SHP77 (cell line): ENCODE data around the gene CARD10.
A peak's percentile ranks its signal among the peaks of the same experiment; 100 is the strongest.

Source experiments
- DNase-seq, 2 experiments: peaks; one replicate each; lab custom pipeline; 2025; lab: John Stamatoyannopoulos, UW

CARD10 gene

GRCh38 chr22:37503850-37504249, 15.4 kb downstream of the CARD10 start:
- no peak for DNase-seq

DNA sequence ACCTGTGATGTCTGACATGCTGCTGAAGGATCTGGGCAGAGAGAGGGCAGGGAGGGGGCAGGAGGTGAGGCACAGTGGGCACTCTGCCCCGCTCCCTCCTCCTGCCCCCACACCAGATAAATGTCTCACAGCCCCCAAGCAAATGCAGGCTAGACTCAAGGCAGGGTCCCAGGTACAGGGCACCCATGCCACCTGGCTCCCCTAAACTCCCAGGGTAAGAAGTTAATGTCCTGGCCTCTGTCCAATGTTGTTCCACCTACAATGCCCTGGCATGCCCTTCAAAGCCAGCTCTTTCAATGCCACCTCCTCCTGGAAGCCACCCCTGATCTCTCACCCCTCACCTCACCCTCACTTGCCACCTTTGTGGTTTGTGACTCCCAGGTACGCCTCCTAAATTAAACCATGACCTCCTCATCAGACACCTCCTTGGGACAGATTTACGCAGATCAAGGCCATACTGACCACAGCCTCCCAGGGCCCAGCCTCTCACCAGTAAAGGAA, 16.0 kb downstream of the CARD10 start:
- DNase-seq, result no peak

- no peak for DNase-seq
Measured at GRCh38 chr22:37502342-37503182, 16.7 kb downstream of the CARD10 start.

DNA sequence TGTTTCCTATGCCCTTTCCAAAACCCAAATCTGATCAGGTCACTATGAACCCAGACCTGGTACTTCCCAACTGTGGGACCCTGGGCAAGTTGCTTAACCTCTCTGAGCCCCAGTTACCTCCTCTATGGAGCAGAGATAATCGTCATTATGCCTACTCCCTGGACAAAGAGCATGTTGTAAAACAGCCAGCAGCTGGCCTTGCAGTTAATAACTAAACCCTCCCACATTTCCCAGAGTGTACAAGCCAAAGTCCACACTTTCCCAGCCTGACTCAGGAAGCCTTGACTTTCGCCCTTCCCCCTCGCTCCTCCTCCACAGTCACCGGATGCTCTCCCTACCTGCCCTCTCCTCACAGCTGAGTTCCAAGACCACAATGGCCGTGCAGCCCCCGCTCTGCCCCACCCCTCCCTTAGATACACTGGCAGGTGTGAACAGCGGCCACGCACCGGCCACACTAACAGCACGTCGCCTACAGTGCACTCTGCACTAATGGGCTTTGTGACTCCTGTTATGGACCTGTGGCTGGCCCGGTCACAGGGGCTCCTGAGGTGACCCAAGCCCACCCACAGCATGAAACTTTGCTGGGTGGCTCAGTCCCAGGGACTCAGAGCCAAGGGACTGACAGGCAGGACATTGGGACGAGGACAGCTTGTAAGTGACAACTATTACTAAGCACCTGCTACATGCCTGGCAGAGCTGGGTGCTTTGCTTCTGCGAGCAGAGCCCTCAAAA, 17.4 kb downstream of the CARD10 start:
- peak; percentile 31 for DNase-seq

GRCh38 chr22:37500745-37501609, 18.2 kb downstream of the CARD10 start:
- DNase-seq, result no peak

- DNase-seq, result no peak
Measured at GRCh38 chr22:37499789-37500540, 19.2 kb downstream of the CARD10 start.

GRCh38 chr22:37499027-37499707, 20.0 kb downstream of the CARD10 start:
- DNase-seq, result no peak

- DNase-seq, result peak in 1 of 2 experiments; percentile 51
Measured at GRCh38 chr22:37498289-37498909, 20.8 kb downstream of the CARD10 start.

DNA sequence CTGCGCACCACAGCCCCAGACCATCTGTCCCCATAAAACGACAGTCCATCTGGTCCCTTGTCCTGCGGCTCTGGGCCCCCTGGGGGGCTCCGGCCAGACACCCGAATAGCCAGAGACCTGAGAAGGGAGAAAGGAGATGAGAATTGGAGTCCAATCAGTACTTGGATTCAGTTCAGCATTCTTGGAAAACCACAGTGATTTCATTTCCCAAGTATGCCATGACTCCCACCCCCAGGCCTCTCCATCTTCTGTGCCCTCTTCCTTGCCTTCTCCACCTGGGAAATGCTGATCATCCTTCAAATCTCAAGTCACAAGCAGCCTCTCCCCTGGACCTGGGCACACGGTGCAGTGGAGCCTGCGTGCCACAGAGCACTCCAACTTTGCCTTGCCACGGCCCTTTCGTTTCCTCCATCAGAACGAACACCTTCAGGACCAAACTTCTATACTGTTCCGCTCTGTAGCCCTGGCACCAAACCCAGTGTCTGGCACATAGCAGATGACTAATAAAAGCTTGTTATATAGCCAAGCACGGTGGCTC, 22.1 kb downstream of the CARD10 start:
- no peak for DNase-seq

DNA sequence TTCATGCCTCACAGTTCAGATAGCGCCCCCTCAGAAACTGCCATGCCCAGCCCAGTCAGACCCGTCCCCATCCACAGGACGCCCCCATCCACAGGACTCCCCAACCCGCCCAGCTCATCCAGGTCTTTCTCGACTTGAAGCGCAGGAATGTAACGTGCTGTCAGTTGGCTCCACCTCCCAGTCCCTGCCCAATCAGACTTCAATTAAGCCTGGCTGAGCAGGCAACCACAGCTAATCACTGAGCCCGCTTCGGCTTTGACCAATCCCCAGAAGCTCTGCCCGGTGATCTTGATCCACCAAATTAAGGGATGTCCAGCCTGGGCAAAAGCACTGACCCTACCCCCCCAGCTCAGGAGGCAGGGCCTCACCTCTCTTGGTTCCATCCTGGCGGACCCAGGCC, 22.6 kb downstream of the CARD10 start:
- no peak for DNase-seq

- no peak for DNase-seq
Measured at GRCh38 chr22:37493979-37494378, 25.2 kb downstream of the CARD10 start.

GRCh38 chr22:37492428-37493344, 26.5 kb downstream of the CARD10 start:
- peak in 1 of 2 experiments; percentile 16 for DNase-seq

DNA sequence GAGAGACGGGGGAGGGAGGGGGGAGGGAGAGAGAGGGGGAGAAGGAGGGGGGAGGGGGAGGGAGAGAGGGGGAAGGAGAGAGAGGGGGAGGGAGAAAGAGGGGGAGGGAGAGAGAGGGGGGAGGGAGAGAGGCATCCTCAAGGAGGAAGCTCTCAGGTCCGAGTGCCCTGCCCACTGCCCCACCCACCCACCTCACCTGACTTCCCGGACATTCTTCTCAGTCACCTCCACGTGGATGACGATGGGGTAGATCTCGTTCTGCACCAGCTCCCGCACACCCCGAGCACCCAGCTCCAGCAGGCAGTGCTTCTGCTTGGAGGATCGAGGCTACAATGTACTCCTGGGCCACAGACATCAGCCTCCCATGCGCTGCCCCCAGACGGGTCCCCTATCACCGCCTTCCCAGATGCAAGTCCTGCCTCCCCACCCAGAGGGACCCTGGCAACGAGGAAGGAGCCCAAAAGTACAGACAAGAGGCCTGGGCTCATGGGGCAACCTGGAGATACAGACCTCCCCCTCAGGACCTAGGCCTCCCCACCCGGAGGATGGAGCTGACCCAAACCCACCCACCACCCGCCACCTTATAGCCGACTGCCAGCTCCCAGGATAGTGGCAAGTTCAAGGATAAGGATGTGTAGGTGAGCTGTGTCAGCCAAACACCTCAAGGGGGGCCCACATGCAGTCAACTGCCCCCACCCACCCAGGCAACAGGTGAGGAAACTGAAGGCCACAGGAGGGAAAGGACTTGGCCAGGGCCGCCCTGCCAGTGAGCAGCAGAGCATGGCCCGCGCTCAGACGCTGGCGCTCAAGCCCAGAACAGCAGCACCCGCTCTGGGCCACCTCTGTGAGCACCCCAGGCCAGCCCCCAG, 27.4 kb downstream of the CARD10 start:
- no peak for DNase-seq

DNA sequence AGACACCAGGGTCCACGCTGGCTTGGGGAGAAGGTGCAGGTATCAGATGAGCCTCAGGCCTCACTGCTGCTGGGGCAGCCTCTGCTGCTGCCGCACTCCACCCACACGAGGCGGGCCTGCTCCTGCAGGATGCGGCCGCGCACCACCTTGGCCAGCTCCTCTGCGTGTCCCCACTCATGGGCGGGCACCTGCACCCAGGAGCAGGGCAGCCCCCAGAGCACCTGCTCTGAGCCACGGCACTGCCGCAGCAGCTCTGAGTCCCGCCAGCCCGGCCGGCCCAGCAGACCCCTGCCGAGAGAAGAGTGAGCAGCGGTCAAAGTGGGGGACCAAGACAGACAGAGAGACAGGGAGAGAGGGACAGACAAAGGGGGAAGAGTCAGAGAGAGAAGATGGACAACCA, 28.1 kb downstream of the CARD10 start:
- no peak for DNase-seq

DNA sequence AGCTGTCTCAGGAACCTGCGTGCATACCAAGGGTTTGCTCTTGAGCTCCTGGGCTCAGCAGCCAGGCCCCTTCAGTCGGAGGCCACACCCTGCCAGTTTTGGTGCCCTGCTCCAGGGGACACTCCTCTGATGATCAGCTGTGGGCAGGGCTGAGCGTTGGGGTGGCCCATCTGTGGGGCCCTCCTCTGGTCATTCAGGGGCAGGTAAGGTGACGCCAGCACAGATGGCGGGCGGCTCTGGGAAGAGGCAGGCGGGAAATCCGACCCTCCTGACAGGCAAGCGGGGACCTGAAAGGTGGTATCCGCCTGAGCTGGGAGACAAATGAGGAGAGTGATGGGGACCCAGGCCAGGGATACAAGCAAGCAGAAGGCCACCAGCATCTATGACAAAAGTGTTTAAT, 29.2 kb downstream of the CARD10 start:
- DNase-seq, result no peak

DNA sequence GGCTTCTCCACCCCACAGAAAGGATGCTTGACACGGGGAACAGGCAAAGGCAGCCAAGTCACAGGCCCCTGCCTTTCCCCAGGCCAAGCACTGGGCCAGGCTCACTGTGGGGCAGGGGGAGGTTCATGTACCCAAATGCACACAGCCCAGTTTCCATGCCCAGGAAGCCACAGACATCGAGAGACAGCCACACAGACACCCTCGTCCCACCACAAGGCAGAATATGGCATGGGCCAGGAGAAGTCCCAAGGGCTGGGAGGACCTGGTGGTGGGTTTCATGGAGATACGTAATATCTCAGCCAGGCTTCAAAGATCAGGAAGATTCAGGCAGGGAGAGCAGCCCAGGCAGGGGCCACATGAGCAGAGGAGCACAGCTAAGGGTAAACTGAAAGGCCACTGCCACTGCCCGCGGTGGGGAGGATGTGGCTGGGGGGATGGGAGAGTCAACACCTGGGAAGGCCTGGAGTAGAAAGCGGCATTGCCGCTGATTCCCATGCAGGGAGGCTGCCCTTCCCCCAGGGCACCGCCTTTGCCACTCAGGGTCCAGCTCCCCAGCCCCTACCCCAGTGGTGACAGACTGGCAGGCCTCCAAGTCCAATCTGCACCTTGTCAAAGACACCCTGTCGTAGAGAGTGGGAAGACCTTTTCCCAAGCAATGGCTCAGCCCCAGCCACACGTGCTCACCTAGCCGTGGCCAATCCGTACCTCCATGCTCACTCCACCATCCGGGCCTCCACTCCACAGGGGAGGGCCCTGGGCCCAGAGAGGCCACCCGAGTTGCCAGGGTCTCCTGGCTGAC, 30.7 kb downstream of the CARD10 start:
- DNase-seq, result peak in 1 of 2 experiments; percentile 36

GRCh38 chr22:37487571-37487970, 31.6 kb downstream of the CARD10 start:
- peak in 1 of 2 experiments; percentile 21 for DNase-seq
